K562 (cell line): Measurements from ENCODE around the gene CAPS. TPM values are rescaled to one million over a fixed set of nuclear protein-coding genes. Genes with fewer than 3 reads are reported as not detected.

ENCODE experiments used
- BACH1 ChIP-seq: fragments of 200-800 bp; sonication (Bioruptor generic); IDR thresholded peaks from 2 replicates; pipeline ENCODE4 v1.6.1; 2016; ENCODE audit warnings: missing genetic modification characterization, missing compliant biosample characterization
- BCL6 ChIP-seq: fragments of 250-450 bp; sonication (Bioruptor Pico); IDR thresholded peaks from 2 replicates; pipeline ENCODE4 v1.4.0; 2020
- CREM ChIP-seq: IDR thresholded peaks from 2 replicates; pipeline ENCODE4 v1.6.1; 2014; ENCODE audit warnings: antibody characterized with exemption, low read depth
- FOSL1 ChIP-seq: fragments of 200-800 bp; sonication (Bioruptor generic); conservative IDR thresholded peaks from 2 replicates; pipeline ENCODE4 v1.6.1; 2016; ENCODE audit warnings: missing genetic modification characterization, missing compliant biosample characterization
- FOXA1 ChIP-seq: fragments of 450-650 bp; IDR thresholded peaks from 2 replicates; pipeline ENCODE4 v1.6.1; 2016; ENCODE audit warnings: mild to moderate bottlenecking, borderline replicate concordance
- JUN ChIP-seq, 2 experiments: sonication (generic) in 1 of 2; formaldehyde crosslinking in 1 of 2; IDR thresholded peaks; 2 replicates each; pipeline versions ENCODE4 v1.6.1 to v1.8.0; 2012 to 2022; ENCODE audit warnings: borderline replicate concordance in 2 of 2, mild to moderate bottlenecking in 2 of 2, improper control_type of control experiment in 1 of 2, low read depth in 1 of 2, low read length in 1 of 2, missing genetic modification reagents in 1 of 2
- NFYB ChIP-seq: IDR thresholded peaks from 2 replicates; pipeline ENCODE4 v1.6.1; 2011; ENCODE audit warnings: mild to moderate bottlenecking, moderate library complexity; ENCODE audit not compliant: insufficient read length; ENCODE audit errors: extremely low read depth
- PHF21A ChIP-seq: fragments of 450-650 bp; IDR thresholded peaks from 2 replicates; pipeline ENCODE4 v1.6.1; 2017; ENCODE audit warnings: low read depth, borderline replicate concordance
- POLR2H ChIP-seq: IDR thresholded peaks from 2 replicates; pipeline ENCODE4 v1.6.1; 2016; ENCODE audit warnings: missing genetic modification characterization, low read depth, mild to moderate bottlenecking, control low read depth, missing compliant biosample characterization, moderate library complexity
- PRMT5 ChIP-seq: sonication (generic); formaldehyde crosslinking; IDR thresholded peaks from 2 replicates; pipeline ENCODE4 v1.5.0; 2020; ENCODE audit warnings: missing genetic modification reagents
- PTRF ChIP-seq: fragments of 450-650 bp; IDR thresholded peaks from 2 replicates; pipeline ENCODE4 v1.6.1; 2016; ENCODE audit warnings: mild to moderate bottlenecking, missing genetic modification characterization, missing compliant biosample characterization
- RBM34 ChIP-seq: fragments of 200-400 bp; formaldehyde crosslinking; IDR thresholded peaks from 2 replicates; pipeline ENCODE4 v1.6.1; 2018; ENCODE audit warnings: low read length, borderline replicate concordance; ENCODE audit not compliant: insufficient read depth
- RBM39 ChIP-seq: fragments of 200-400 bp; formaldehyde crosslinking; optimal IDR thresholded peaks from 2 replicates; pipeline ENCODE3; 2018; ENCODE audit warnings: low read depth, low read length
- RFX5 ChIP-seq: IDR thresholded peaks from 2 replicates; pipeline ENCODE4 v1.6.1; 2011; ENCODE audit warnings: low read depth, mild to moderate bottlenecking, improper control_type of control experiment, low read length
- SMARCC2 ChIP-seq: fragments of 450-650 bp; IDR thresholded peaks from 2 replicates; pipeline ENCODE4 v1.6.1; 2017; ENCODE audit warnings: antibody characterized with exemption, moderate library complexity, mild to moderate bottlenecking, low read depth
- SOX6 ChIP-seq: fragments of 450-650 bp; IDR thresholded peaks from 2 replicates; pipeline ENCODE4 v1.6.1; 2014; ENCODE audit warnings: mild to moderate bottlenecking
- ZNF589 ChIP-seq: fragments of 200-800 bp; sonication (Bioruptor generic); IDR thresholded peaks from 2 replicates; pipeline ENCODE4 v1.6.1; 2016; ENCODE audit warnings: low read depth, missing genetic modification characterization, missing compliant biosample characterization
- ZNF695 ChIP-seq: fragments of 450-650 bp; formaldehyde crosslinking; IDR thresholded peaks from 2 replicates; pipeline ENCODE4 v1.4.0; 2020; ENCODE audit warnings: mild to moderate bottlenecking, moderate library complexity
- ZNF76 ChIP-seq: fragments of 250-450 bp; sonication (Bioruptor Pico); IDR thresholded peaks from 2 replicates; pipeline ENCODE4 v1.4.0; 2020; ENCODE audit warnings: mild to moderate bottlenecking, moderate library complexity, borderline replicate concordance
- ZNF830 ChIP-seq: fragments of 250-450 bp; sonication (Bioruptor Pico); IDR thresholded peaks from 2 replicates; pipeline ENCODE4 v1.5.0; 2021; ENCODE audit warnings: mild to moderate bottlenecking
- polyA plus RNA-seq, 8 experiments: library from polyadenylated mRNA; depleted of rRNA in 4 of 8; stranded (reverse) in 5 of 8; unstranded in 3 of 8; fragments of >200 nt; fragmentation: Nextera tagmentation in 2 of 8; fragmentation: Illumina TruSeq in 1 of 8; extraction: Ambion mirVana in 2 of 8; extraction: Trizol in 1 of 8; gene quantifications; 2 replicates each; pipeline versions ENCODE4 v1.2.1 to v1.2.3, GENCODE V29; 2011 to 2014; ENCODE audit warnings: inconsistent platforms in 1 of 8, missing spikeins in 1 of 8
- total RNA-seq, 7 experiments: library from RNA; depleted of rRNA in 6 of 7; stranded (reverse); fragments of >200 nt in 6 of 7; fragmentation: Illumina TruSeq in 2 of 7; extraction: Trizol in 2 of 7; gene quantifications; 2 replicates each; pipeline versions ENCODE4 v1.2.1 to v1.2.3, GENCODE V29; 2011 to 2021; ENCODE audit warnings: low replicate concordance in 1 of 7
- TF ChIP-seq, protein P1 (sequence below): fragments of 450-650 bp; conservative IDR thresholded peaks from 2 replicates; pipeline ENCODE4 v1.6.1; 2016; ENCODE audit warnings: missing genetic modification characterization, low read depth, mild to moderate bottlenecking, control low read depth, missing compliant biosample characterization
- TF ChIP-seq, protein P2 (sequence below): fragments of 250-450 bp; sonication (Bioruptor Pico); IDR thresholded peaks from 2 replicates; pipeline ENCODE4 v1.5.0; 2020; ENCODE audit warnings: mild to moderate bottlenecking
- TF ChIP-seq, protein P3 (sequence below): fragments of 450-650 bp; IDR thresholded peaks from 2 replicates; pipeline ENCODE4 v1.7.1; 2018; ENCODE audit warnings: mild to moderate bottlenecking, low read depth; ENCODE audit not compliant: partially characterized antibody

CAPS gene
- total and polyA plus RNA-seq, 9 of the 15 experiments (the other 6 are each of a cell fraction or from before 2014, with no cell fraction given), result 0.15 to 4.0 (median 0.91) TPM

DNA sequence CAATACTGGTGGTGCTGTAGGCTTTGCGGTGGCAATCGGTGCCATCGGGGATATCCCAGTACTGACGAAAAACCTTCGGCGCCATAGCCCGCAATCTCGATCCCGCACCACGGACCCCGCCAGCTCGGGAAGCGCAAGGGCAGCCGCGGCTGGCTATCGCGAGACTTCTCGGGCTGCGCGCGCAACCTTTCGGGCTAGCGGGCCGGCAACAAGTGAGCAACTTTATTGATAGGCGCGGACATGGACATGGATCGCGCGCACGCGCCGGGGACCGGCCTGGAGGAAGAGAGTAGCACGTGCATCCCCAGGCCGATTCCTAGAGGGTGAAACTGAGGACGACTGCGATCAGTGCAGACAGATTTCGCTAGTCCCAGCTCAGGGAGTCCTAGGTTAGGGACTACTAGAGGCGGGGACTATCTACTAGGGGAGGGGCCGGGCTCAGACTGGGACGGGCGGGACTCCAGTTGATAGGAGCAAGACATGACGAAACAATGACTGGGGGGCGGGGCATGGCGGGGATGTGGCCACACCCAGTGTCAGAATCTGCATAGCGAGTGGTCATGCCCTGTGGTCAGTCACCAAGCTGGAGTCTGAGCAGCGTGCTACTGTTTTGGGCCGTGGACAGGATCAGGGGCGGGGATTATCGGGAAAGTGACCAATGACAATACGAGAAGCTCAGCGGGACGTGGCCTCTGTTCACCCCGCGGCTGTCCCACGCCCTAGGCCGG, 10.3 kb upstream of the CAPS start, which contains the start of gene NDUFA11 (continued):
- TF ChIP-seq, protein P1, sequence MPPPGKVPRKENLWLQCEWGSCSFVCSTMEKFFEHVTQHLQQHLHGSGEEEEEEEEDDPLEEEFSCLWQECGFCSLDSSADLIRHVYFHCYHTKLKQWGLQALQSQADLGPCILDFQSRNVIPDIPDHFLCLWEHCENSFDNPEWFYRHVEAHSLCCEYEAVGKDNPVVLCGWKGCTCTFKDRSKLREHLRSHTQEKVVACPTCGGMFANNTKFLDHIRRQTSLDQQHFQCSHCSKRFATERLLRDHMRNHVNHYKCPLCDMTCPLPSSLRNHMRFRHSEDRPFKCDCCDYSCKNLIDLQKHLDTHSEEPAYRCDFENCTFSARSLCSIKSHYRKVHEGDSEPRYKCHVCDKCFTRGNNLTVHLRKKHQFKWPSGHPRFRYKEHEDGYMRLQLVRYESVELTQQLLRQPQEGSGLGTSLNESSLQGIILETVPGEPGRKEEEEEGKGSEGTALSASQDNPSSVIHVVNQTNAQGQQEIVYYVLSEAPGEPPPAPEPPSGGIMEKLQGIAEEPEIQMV (tag), result no peak
- TF ChIP-seq FOXA1 (no peak), BCL6 (no peak), RBM39 (peak; percentile 50), JUN (IDR thresholded peaks at IDR 0.05; ENCODE audit: borderline replicate concordance, low read depth, low read length) (peak; percentile 76; the same call in 1 of the 2 replicates), JUN (CRISPR knock-in tag; IDR thresholded peaks at IDR 0.05; ENCODE audit: borderline replicate concordance) (no peak), ZNF589 (no peak), PRMT5 (CRISPR knock-in tag) (no peak), RFX5 (no peak), PHF21A (no peak), ZNF76 (CRISPR knock-in tag) (0 out of 2 replicates have a peak, but pooled peaks have one; percentile 62), PTRF (tag) (no peak), FOSL1 (no peak), RBM34 (no peak), ZNF830 (CRISPR knock-in tag) (no peak), CREM (peak; percentile 70), NFYB (no peak), SMARCC2 (no peak), POLR2H (tag) (no peak), SOX6 (peak; percentile 63; the same call in 1 of the 2 replicates), BACH1 (no peak), ZNF695 (no peak)
- TF ChIP-seq, protein P2, sequence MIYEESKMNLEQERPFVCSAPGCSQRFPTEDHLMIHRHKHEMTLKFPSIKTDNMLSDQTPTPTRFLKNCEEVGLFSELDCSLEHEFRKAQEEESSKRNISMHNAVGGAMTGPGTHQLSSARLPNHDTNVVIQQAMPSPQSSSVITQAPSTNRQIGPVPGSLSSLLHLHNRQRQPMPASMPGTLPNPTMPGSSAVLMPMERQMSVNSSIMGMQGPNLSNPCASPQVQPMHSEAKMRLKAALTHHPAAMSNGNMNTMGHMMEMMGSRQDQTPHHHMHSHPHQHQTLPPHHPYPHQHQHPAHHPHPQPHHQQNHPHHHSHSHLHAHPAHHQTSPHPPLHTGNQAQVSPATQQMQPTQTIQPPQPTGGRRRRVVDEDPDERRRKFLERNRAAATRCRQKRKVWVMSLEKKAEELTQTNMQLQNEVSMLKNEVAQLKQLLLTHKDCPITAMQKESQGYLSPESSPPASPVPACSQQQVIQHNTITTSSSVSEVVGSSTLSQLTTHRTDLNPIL (CRISPR knock-in tag), result no peak
- TF ChIP-seq, protein P3, sequence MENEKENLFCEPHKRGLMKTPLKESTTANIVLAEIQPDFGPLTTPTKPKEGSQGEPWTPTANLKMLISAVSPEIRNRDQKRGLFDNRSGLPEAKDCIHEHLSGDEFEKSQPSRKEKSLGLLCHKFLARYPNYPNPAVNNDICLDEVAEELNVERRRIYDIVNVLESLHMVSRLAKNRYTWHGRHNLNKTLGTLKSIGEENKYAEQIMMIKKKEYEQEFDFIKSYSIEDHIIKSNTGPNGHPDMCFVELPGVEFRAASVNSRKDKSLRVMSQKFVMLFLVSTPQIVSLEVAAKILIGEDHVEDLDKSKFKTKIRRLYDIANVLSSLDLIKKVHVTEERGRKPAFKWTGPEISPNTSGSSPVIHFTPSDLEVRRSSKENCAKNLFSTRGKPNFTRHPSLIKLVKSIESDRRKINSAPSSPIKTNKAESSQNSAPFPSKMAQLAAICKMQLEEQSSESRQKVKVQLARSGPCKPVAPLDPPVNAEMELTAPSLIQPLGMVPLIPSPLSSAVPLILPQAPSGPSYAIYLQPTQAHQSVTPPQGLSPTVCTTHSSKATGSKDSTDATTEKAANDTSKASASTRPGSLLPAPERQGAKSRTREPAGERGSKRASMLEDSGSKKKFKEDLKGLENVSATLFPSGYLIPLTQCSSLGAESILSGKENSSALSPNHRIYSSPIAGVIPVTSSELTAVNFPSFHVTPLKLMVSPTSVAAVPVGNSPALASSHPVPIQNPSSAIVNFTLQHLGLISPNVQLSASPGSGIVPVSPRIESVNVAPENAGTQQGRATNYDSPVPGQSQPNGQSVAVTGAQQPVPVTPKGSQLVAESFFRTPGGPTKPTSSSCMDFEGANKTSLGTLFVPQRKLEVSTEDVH, result peak; percentile 38
